Measurements from ENCODE around the gene RUSC2. TPM values are rescaled to one million over a fixed set of nuclear protein-coding genes. Genes with fewer than 3 reads are reported as not detected.
"Not testable (repeated sequence)": the region's sequence is repeated elsewhere in the genome, so short reads cannot be mapped to it uniquely, and the experiment has no call there.

RUSC2 gene
- total RNA-seq, 1 donor, result 17.8 TPM

DNA sequence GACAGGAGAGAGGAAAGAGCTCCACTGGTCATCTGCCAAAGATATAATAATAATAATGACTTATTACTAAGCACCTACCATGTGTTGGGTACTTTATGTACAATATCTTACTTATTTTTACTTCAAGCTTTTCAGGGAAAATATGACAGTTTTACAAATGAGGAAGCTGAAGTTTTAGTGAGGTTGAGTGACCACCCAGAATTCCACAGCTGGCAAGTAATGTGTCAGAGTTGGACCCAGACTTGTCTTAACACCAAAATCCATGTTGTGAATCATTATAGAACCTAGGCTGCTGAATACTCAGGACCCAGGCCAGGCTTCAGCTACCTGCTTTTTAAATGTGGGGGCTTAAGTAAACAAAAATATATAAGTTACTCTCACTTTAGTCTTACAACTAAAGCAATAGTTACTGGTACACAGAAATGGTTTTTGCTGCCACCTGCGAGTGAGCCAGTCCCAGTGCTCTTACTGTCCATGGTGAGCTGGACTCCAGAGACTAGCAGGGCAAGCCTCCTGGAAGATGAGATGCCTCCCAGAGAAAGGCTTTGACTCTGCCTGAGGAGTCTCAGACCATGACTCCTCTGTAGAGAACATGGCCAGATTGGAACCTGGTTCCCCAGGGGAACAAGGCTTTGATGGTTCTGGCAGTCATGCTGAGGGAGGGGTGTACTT, 29.9 kb downstream of the RUSC2 start:
- peak in 1 of 3 donors; percentile 39 for DNase-seq (ENCODE audit: low read depth in 2 of 3, low spot score in 2 of 3)

DNA sequence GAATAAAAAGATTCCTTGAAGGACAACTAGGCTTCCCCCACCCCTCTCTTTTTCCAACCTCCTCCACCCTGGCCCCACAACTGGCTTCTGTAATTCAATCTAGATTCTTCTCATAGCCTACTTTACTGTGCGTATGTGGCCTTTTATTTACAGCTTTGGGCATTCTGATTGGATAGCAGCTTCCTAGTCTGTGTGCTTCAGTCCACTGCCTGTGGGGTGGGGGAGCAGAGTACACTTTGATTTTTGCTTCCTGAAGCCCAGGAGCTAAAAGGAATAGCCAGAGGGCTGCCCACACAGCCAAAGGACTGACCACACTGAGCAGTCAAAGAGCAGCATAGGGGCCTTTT, 30.4 kb downstream of the RUSC2 start:
- no peak for DNase-seq (ENCODE audit: low read depth in 2 of 3, low spot score in 2 of 3)

DNA sequence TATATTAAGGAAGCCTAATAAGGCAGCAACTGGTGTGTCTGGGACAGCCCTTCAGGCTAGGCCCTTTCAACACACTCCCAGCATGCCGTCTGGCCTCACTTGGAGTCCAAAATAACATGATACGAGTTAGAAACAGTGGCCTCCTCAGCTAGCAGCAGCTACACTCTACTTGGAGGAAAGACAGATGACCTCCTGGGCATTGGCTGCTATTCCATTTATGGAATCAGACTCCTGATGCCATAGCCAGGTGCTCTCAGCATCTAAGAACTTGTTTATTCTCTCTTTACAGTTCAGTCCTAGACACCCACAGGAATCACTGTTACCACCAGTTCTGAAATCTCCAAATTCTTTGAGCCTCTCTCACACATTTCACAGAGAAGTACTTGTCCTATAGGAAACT, 31.8 kb downstream of the RUSC2 start:
- no peak for DNase-seq (ENCODE audit: low read depth in 2 of 3, low spot score in 2 of 3)

- no peak for DNase-seq (ENCODE audit: low read depth in 2 of 3, low spot score in 2 of 3)
Observed at GRCh38 chr9:35522187-35522586, 32.3 kb downstream of the RUSC2 start.

GRCh38 chr9:35522700-35523099, 32.8 kb downstream of the RUSC2 start:
- DNase-seq (ENCODE audit: low read depth in 2 of 3, low spot score in 2 of 3), result no peak

- not testable (repeated sequence) for DNase-seq (ENCODE audit: low read depth in 2 of 3, low spot score in 2 of 3)
Observed at GRCh38 chr9:35523556-35523955, 33.6 kb downstream of the RUSC2 start.

DNA sequence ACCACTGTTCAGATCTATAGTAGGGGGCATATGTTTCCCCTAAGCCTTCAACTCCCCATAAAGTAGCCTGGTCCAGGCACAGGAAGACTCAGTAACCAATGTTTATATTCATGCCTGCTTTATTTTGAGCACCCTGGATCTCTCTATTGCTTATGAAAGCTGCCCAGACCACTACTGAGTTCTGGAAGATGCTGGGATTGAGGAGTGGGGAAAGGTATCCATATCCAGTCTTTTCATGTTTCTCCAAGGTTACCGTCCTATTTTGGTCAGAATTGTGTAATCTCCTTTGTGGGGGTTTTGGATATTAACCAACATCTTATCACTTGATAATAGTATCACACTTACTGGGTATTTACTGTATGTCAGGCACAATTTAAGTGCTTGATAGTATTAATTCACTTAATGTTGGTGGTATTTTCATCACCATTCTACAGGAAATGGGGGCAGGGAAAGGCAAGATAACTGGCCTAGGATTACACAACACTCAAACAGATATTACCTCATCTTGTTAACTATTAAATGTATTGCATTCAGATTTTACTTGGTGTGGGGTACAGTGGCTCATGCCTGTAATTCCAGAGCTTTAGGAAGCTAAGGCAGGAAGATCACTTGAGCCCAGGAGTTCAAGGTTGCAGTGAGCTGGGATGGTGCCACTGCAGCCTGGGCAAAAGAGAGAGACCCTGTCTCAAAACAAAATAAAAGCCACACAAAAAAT, 36.3 kb downstream of the RUSC2 start:
- DNase-seq (ENCODE audit: low read depth in 2 of 3, low spot score in 2 of 3), result no peak

DNA sequence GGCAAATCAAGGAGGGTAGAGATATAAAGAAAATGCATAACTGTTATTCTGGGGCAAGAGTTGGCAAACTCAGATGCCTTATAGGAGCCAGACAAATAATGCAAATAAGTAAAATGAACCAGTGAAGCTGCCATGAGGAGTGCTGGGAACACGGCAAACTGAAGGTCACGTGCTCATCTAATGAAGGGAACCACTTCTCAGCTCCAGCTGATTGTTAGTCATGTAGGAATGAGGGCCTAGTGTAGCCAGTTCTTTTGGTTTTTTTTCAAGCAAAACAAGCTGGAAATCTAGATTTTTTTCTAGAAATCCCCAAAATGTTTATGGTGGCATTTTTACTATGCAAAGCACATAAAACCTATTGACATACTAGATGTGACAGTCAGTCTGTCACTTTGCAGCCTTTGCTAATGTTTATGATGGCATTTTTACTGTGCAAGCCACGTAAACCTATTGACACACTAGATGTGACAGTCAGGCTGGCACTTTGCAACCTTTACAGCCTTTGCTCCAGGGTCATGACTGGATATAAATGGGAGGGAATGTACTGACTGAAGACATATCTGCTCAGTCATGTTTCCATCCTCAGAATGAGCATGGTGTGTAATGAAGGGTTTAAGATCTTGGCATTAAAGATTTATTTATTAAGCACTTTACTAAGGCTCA, 39.4 kb downstream of the RUSC2 start:
- DNase-seq (ENCODE audit: low read depth in 2 of 3, low spot score in 2 of 3), result no peak

DNA sequence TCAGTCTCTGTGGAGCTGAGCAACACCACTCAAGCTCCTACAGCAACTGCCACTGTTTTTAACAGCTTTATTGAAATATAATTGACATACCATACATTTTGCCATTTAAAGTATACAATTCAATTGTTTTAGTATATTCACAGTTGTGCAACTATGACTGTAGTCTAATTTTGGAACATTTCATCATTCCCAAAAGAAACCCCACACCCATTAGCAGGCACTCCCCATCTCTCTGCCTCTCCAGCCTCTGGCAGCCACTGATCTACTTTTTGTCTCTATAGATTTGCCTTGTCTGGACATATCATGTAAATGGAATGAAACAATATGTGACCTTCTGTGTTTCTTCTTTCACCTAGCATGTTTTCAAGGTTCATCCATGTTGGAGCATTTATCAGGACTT, 43.5 kb downstream of the RUSC2 start:
- DNase-seq (ENCODE audit: low read depth in 2 of 3, low spot score in 2 of 3), result no peak

DNA sequence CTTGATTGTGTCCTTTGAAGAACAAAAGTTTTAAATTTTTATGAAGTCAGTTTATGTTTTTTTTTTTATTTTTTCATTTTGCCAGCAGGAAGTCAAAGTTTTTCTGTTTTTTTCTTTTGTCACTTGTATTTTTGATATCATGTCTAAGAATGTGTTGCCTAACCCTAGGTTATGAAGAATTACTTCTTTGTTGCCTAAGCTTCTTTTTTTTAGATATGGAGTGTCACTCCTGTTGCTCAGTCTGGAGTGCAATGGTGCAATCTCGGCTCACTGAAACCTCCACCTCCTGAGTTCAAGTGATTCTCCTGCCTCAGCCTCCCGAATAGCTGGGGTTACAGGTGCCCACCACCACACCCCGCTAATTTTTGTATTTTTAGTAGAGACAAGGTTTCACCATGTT, 45.0 kb downstream of the RUSC2 start:
- DNase-seq (ENCODE audit: low read depth in 2 of 3, low spot score in 2 of 3), result not testable (repeated sequence)

GRCh38 chr9:35537913-35538312, 48.0 kb downstream of the RUSC2 start:
- no peak for DNase-seq (ENCODE audit: low read depth in 2 of 3, low spot score in 2 of 3)

DNA sequence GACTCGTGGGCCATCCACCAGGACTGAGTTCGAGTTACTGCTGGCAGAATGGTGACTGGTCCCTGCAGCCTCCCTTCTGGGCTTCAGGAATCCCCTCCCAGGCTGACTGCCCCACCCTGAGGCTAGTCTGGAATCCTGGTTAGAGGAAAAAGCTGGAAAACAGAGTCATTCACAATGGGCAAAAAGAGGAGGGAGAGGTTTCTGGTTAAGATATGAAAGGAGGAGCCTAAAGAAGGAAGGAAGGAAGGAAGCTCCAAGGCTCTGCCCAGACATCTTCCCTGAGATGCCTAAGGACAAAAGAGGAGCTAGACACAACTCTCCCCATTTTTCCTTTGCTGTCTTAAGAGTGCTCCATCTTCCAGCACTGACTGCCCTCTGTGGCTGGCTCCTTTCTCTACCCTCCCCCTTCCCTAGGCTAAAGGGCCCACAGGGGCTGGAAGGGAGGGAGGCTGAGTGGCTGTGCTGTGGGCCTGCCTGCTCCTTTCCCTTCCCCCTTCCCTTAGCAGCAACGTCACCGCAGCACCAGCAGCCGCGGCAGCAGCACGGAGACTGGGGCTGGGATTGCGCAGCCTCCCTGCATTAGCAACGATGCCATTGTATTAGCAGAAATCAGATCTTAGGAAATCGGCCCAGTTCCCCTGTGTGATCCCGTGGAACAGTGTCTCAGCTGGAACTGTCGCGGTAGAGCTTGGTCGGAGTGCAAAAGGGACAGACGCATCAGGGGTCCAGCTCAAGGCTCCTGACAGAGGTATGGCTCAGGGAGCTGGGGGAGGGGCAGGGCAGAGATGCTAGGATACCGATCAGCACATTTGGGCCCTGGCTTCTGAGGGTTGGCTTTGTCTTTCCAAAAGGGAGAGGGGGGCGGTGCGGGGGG, 48.7 kb downstream of the RUSC2 start:
- no peak for DNase-seq (ENCODE audit: low read depth in 2 of 3, low spot score in 2 of 3)

Other genes starting within 250 kb of the RUSC2 start
- 13.2 TPM for gene TESK1, start 115.2 kb downstream of the RUSC2 start, total RNA-seq
- 6.7 TPM for gene CD72, start 128.3 kb downstream of the RUSC2 start, total RNA-seq
- 0.54 TPM for gene SIT1, start 160.8 kb downstream of the RUSC2 start, total RNA-seq
- 38,740 TPM for gene RMRP, start 167.9 kb downstream of the RUSC2 start, total RNA-seq
- 5.7 TPM for gene CCDC107, start 168.2 kb downstream of the RUSC2 start, total RNA-seq
- 1.3 TPM for gene ARHGEF39, start 175.1 kb downstream of the RUSC2 start, total RNA-seq
- gene CA9, start 183.8 kb downstream of the RUSC2 start, total RNA-seq, result 0.81 TPM
- 5.7 TPM for gene TPM2, start 199.8 kb downstream of the RUSC2 start, total RNA-seq
- 414 TPM for gene TLN1, start 242.1 kb downstream of the RUSC2 start, total RNA-seq
- gene CREB3, start 242.6 kb downstream of the RUSC2 start, total RNA-seq, result 25.0 TPM

Data from hematopoietic multipotent progenitor cell (in vitro differentiated cells).